ENCODE measurements around the gene APOL4. TPM values are rescaled to one million over a fixed set of nuclear protein-coding genes. Genes with fewer than 3 reads are reported as not detected.

The APOL4 gene
- total and polyA plus RNA-seq, 2 of the 4 experiments (the other 2 are of a cell fraction), result 0.07 TPM; not detected in 1

GRCh38 chr22:36243986-36244385 lies 42.4 kb upstream of the APOL4 start:
- Histone ChIP-seq H3K79me1 (ENCODE audit: low read depth in 1 of 2, low read length in 2 of 2) (peaks cover 0 to 4% of the 10 kb centered on the region in 2 experiments; a peak in 2 of 4 replicates), H4K5ac (ENCODE audit: low read depth, low read length) (no peak overlapping the region), H3K4me2 (ENCODE audit: low read depth, low read length) (no peak overlapping the region), H2AK9ac (replicated peaks; ENCODE audit: low read depth, low read length, poor library complexity) (no peak overlapping the region), H3K23ac (ENCODE audit: low read depth, low read length) (no peak overlapping the region), H3K18ac (ENCODE audit: low read depth, low read length) (no peak overlapping the region), H3K9me1 (ENCODE audit: insufficient read depth, low read length) (no peaks in the 10 kb centered on the region), H2AFZ (replicated peaks; ENCODE audit: low read length, poor library complexity) (no peak overlapping the region), H3K4ac (ENCODE audit: low read depth, low read length) (no peak overlapping the region), H3K9ac (ENCODE audit: low read depth, low read length) (no peak overlapping the region), H2BK120ac (ENCODE audit: low read depth, low read length) (no peak overlapping the region), H3K9me3 (ENCODE audit: control insufficient read depth, insufficient read depth, low read length) (no peaks in the 10 kb centered on the region), H3K56ac (ENCODE audit: extremely low read depth, insufficient read depth, low read length) (no peak overlapping the region), H3K27me3 (ENCODE audit: control insufficient read depth, insufficient read depth, low read length) (no peaks in the 10 kb centered on the region), H2BK15ac (ENCODE audit: low read depth, low read length) (no peak overlapping the region), H3K36me3 (ENCODE audit: control insufficient read depth, insufficient read depth, low read length) (no peaks in the 10 kb centered on the region), H4K8ac (ENCODE audit: low read depth in 2 of 2, low read length in 2 of 2) (no peak overlapping the region), H4K91ac (ENCODE audit: insufficient read depth, low read depth, low read length) (no peak overlapping the region), H2BK5ac (ENCODE audit: low read depth, low read length, poor library complexity, severe bottlenecking) (no peak overlapping the region), H4K20me1 (ENCODE audit: insufficient read depth, low read length) (no peaks in the 10 kb centered on the region), H3K4me1 (ENCODE audit: control insufficient read depth, insufficient read depth, low read length) (peaks cover 3% of the 10 kb centered on the region; the same call in 1 of the 2 replicates), H3K4me3 (ENCODE audit: insufficient read depth, low read depth, low read length) (no peak overlapping the region), H3K14ac (replicated peaks; ENCODE audit: low read depth, low read length) (no peak overlapping the region), H2BK20ac (ENCODE audit: low read depth, low read length) (no peak overlapping the region), H3K27ac (ENCODE audit: insufficient read depth, low read length) (no peak overlapping the region), H2AK5ac (ENCODE audit: low read depth, low read length) (no peak overlapping the region)
- no TSS peak for BruUV-seq (replicated peaks)
- no peak for TF ChIP-seq NFE2L2 (IDR thresholded peaks at IDR 0.05; ENCODE audit: low read depth, low read length)
- TF ChIP-seq MXI1 (IDR thresholded peaks at IDR 0.05; ENCODE audit: borderline replicate concordance, low read depth, low read length), result no peak
- TF ChIP-seq, protein P1, sequence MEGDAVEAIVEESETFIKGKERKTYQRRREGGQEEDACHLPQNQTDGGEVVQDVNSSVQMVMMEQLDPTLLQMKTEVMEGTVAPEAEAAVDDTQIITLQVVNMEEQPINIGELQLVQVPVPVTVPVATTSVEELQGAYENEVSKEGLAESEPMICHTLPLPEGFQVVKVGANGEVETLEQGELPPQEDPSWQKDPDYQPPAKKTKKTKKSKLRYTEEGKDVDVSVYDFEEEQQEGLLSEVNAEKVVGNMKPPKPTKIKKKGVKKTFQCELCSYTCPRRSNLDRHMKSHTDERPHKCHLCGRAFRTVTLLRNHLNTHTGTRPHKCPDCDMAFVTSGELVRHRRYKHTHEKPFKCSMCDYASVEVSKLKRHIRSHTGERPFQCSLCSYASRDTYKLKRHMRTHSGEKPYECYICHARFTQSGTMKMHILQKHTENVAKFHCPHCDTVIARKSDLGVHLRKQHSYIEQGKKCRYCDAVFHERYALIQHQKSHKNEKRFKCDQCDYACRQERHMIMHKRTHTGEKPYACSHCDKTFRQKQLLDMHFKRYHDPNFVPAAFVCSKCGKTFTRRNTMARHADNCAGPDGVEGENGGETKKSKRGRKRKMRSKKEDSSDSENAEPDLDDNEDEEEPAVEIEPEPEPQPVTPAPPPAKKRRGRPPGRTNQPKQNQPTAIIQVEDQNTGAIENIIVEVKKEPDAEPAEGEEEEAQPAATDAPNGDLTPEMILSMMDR (conservative IDR thresholded peaks at IDR 0.05; ENCODE audit: low read depth, low read length), result no peak
- no peak for TF ChIP-seq BHLHE40 (IDR thresholded peaks at IDR 0.05; ENCODE audit: low read depth, low read length)
- TF ChIP-seq, protein P2, sequence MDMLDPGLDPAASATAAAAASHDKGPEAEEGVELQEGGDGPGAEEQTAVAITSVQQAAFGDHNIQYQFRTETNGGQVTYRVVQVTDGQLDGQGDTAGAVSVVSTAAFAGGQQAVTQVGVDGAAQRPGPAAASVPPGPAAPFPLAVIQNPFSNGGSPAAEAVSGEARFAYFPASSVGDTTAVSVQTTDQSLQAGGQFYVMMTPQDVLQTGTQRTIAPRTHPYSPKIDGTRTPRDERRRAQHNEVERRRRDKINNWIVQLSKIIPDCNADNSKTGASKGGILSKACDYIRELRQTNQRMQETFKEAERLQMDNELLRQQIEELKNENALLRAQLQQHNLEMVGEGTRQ (IDR thresholded peaks at IDR 0.05; ENCODE audit: low read depth, low read length), result no peak
- TF ChIP-seq, protein P3, sequence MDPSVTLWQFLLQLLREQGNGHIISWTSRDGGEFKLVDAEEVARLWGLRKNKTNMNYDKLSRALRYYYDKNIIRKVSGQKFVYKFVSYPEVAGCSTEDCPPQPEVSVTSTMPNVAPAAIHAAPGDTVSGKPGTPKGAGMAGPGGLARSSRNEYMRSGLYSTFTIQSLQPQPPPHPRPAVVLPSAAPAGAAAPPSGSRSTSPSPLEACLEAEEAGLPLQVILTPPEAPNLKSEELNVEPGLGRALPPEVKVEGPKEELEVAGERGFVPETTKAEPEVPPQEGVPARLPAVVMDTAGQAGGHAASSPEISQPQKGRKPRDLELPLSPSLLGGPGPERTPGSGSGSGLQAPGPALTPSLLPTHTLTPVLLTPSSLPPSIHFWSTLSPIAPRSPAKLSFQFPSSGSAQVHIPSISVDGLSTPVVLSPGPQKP (IDR thresholded peaks at IDR 0.05; ENCODE audit: borderline replicate concordance, low read depth, low read length), result no peak
- no peak for TF ChIP-seq RCOR1 (IDR thresholded peaks at IDR 0.05; ENCODE audit: insufficient replicate concordance, low read length)
- TF ChIP-seq RFX5 (IDR thresholded peaks at IDR 0.05; ENCODE audit: low read depth, low read length), result no peak
- TF ChIP-seq RAD21 (IDR thresholded peaks at IDR 0.05; ENCODE audit: low read length), result no peak
- no peak for TF ChIP-seq POLR2A (IDR thresholded peaks at IDR 0.05; ENCODE audit: low read depth, low read length)
- TF ChIP-seq MAFK (IDR thresholded peaks at IDR 0.05; ENCODE audit: low read depth, low read length), result no peak
- TF ChIP-seq FOS (IDR thresholded peaks at IDR 0.05; ENCODE audit: low read depth, low read length), result no peak
- no peak for TF ChIP-seq CEBPB (IDR thresholded peaks at IDR 0.05; ENCODE audit: low read depth, low read length)
- no peak for TF ChIP-seq SMC3 (IDR thresholded peaks at IDR 0.05; ENCODE audit: low read depth, low read length)
- no peak for TF ChIP-seq MAZ (IDR thresholded peaks at IDR 0.05; ENCODE audit: borderline replicate concordance, low read depth, low read length)
- no peak for ATAC-seq (ENCODE audit: low read depth)
- WGBS, 2 experiments (ENCODE audit: extremely low coverage in 2 of 2, insufficient read length in 1 of 2), result 100% methylated on average over 3 of the region's 5 CpGs; no CpG with 5 or more reads in 1 of the 2 experiments
- ChIA-PET POLR2A (ENCODE audit: unreplicated experiment) (no interaction called here), CTCF (no interaction called here)
- in situ Hi-C loops (cut with MboI; ENCODE audit: low sequenced_read_pairs), result no loop called here
- dilution Hi-C loops (cut with HindIII; ENCODE audit: low sequenced_read_pairs, unreplicated experiment), result no loop called here
- no peak for DNase-seq
- intact Hi-C loops (cut with micrococcal nuclease), result loop anchor here (1.0 kb wide), 1 partner anchor 12 kb away; no protein-coding TSS in a partner anchor
